ENCODE measurements around the gene STUM.

The STUM gene

GRCh38 chr1:226565476-226565875 lies 16.9 kb downstream of the STUM start:
- no peak for DNase-seq

GRCh38 chr1:226566234-226566633 lies 17.7 kb downstream of the STUM start:
- no peak for DNase-seq

GRCh38 chr1:226566760-226567159 lies 18.2 kb downstream of the STUM start:
- no peak for DNase-seq

GRCh38 chr1:226568077-226568831 lies 19.7 kb downstream of the STUM start:
- no peak for DNase-seq

GRCh38 chr1:226568975-226569741 lies 20.6 kb downstream of the STUM start:
- no peak for DNase-seq

- no peak for DNase-seq
These were observed 21.4 kb downstream of the STUM start for GRCh38 chr1:226569879-226570547.

- DNase-seq, result no peak
These were observed 23.3 kb downstream of the STUM start for GRCh38 chr1:226571893-226572292.

GRCh38 chr1:226572325-226572726 lies 23.8 kb downstream of the STUM start:
- DNase-seq, result no peak

- DNase-seq, result no peak
These were observed 25.5 kb downstream of the STUM start for GRCh38 chr1:226574044-226574443.

- DNase-seq, result no peak
These were observed 26.2 kb downstream of the STUM start for GRCh38 chr1:226574591-226575435.

- DNase-seq, result no peak
These were observed 26.8 kb downstream of the STUM start for GRCh38 chr1:226575436-226575720.

GRCh38 chr1:226575739-226576378 lies 27.3 kb downstream of the STUM start:
- no peak for DNase-seq

- no peak for DNase-seq
These were observed 28.0 kb downstream of the STUM start for GRCh38 chr1:226576601-226577000.

GRCh38 chr1:226577401-226578180 lies 29.0 kb downstream of the STUM start:
- DNase-seq, result no peak

GRCh38 chr1:226578946-226579578 lies 30.5 kb downstream of the STUM start:
- no peak for DNase-seq

- DNase-seq, result no peak
These were observed 31.3 kb downstream of the STUM start for GRCh38 chr1:226579781-226580323.

- DNase-seq, result no peak
These were observed 32.2 kb downstream of the STUM start for GRCh38 chr1:226580625-226581270.

- no peak for DNase-seq
These were observed 33.2 kb downstream of the STUM start for GRCh38 chr1:226581650-226582330.

- no peak for DNase-seq
These were observed 34.4 kb downstream of the STUM start for GRCh38 chr1:226582966-226583365.

- DNase-seq, result no peak
These were observed 35.6 kb downstream of the STUM start for GRCh38 chr1:226584164-226584563.
